Mesothelial cell of epicardium (in vitro differentiated cells): ENCODE measurements around the gene SLC44A3. TPM values are rescaled to one million over a fixed set of nuclear protein-coding genes. Genes with fewer than 3 reads are reported as not detected.
"Not testable (repeated sequence)": the region's sequence is repeated elsewhere in the genome, so short reads cannot be mapped to it uniquely, and the experiment has no call there.

ENCODE experiments used
- DNase-seq, 2 experiments: peaks; one replicate each; pipeline ENCODE4 v3.0.0; 2021; ENCODE audit warnings: low spot score in 2 of 2; ENCODE audit not compliant: unreplicated experiment in 2 of 2
- H3K27ac Mint-ChIP-seq: 2 replicates; pipeline ENCODE4 v1.8.0; 2021; ENCODE audit warnings: mixed read lengths
- H3K27me3 Mint-ChIP-seq: 2 replicates; pipeline ENCODE4 v1.8.0; 2021; ENCODE audit warnings: low read depth, mixed read lengths
- H3K36me3 Mint-ChIP-seq: 2 replicates; pipeline ENCODE4 v1.8.0; 2021; ENCODE audit warnings: mixed read lengths
- H3K4me1 Mint-ChIP-seq: 2 replicates; pipeline ENCODE4 v1.8.0; 2021; ENCODE audit warnings: mixed read lengths
- H3K4me3 Mint-ChIP-seq: 2 replicates; pipeline ENCODE4 v1.8.0; 2021; ENCODE audit warnings: mild to moderate bottlenecking, moderate library complexity, mixed read lengths
- H3K9me3 Mint-ChIP-seq: 2 replicates; pipeline ENCODE4 v1.8.0; 2021; ENCODE audit warnings: mixed read lengths
- CTCF ChIP-seq: fragments of 200-600 bp; sonication (generic); IDR thresholded peaks from one replicate; pipeline ENCODE4 v1.5.0; 2021; ENCODE audit warnings: antibody characterized with exemption; ENCODE audit not compliant: unreplicated experiment
- total RNA-seq: library from RNA; stranded (reverse); gene quantifications from 3 replicates; pipeline ENCODE4 v1.2.1, GENCODE V29; 2021

Gene SLC44A3
- total RNA-seq, 1 donor from 2014 or later = 9.2 TPM

- DNase-seq = no peak
- Mint-ChIP-seq H3K27ac (no peak overlapping the region), H3K4me3 (no peak overlapping the region), H3K27me3 (no peaks in the 10 kb centered on the region), H3K36me3 (peaks cover 20% of the 10 kb centered on the region), H3K9me3 (peaks cover 3% of the 10 kb centered on the region), H3K4me1 (peaks cover 10% of the 10 kb centered on the region)
- TF ChIP-seq CTCF = no peak
Observed at GRCh38 chr1:94827434-94827833, 7.3 kb downstream of the SLC44A3 start.

GRCh38 chr1:94828251-94828650 is 8.1 kb downstream of the SLC44A3 start:
- Mint-ChIP-seq H3K4me3 (no peak overlapping the region), H3K27ac (no peak overlapping the region), H3K36me3 (peaks cover 20% of the 10 kb centered on the region), H3K4me1 (peaks cover 8% of the 10 kb centered on the region), H3K9me3 (peaks cover 3% of the 10 kb centered on the region), H3K27me3 (no peaks in the 10 kb centered on the region)
- DNase-seq = no peak
- no peak for TF ChIP-seq CTCF

- Mint-ChIP-seq H3K4me1 (no peaks in the 10 kb centered on the region), H3K4me3 (no peak overlapping the region), H3K36me3 (peaks cover 17% of the 10 kb centered on the region), H3K27ac (no peak overlapping the region), H3K9me3 (peaks cover 3% of the 10 kb centered on the region), H3K27me3 (no peaks in the 10 kb centered on the region)
- DNase-seq = no peak
- TF ChIP-seq CTCF = no peak
Observed at GRCh38 chr1:94831641-94832040, 11.5 kb downstream of the SLC44A3 start.

DNA sequence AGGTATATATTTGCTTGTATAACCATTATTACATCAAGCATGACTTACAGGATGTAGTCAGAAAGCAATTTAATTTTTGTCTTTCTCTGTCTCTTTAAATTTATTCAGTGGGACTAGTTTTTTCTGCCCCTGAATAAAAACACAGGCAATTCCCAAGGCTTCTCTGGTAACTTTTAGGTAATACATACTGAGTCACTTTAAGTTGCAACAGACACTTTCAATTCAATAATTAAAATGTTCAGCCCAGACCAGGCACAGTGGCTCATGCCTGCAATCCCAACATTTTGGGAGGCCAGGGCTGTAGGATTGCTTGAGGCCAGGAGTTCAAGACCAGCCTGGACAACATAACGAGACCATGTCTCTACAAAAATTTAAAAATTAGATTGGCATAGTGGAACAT is 12.3 kb downstream of the SLC44A3 start:
- Mint-ChIP-seq H3K27me3 (no peaks in the 10 kb centered on the region), H3K36me3 (peaks cover 16% of the 10 kb centered on the region), H3K4me3 (no peak overlapping the region), H3K9me3 (peaks cover 3% of the 10 kb centered on the region), H3K4me1 (no peaks in the 10 kb centered on the region), H3K27ac (no peak overlapping the region)
- TF ChIP-seq CTCF = no peak
- DNase-seq = no peak

GRCh38 chr1:94832931-94833585 is 12.9 kb downstream of the SLC44A3 start:
- Mint-ChIP-seq H3K4me1 (no peaks in the 10 kb centered on the region), H3K36me3 (peaks cover 10% of the 10 kb centered on the region), H3K27ac (no peak overlapping the region), H3K9me3 (peaks cover 3% of the 10 kb centered on the region), H3K27me3 (no peaks in the 10 kb centered on the region), H3K4me3 (no peak overlapping the region)
- no peak for DNase-seq
- no peak for TF ChIP-seq CTCF

- no peaks in the 10 kb centered on the region for H3K9me3 Mint-ChIP-seq
- H3K4me3 Mint-ChIP-seq = no peak overlapping the region
- H3K27ac Mint-ChIP-seq = no peak overlapping the region
- H3K4me1 Mint-ChIP-seq = no peaks in the 10 kb centered on the region
- peaks cover 3% of the 10 kb centered on the region for H3K36me3 Mint-ChIP-seq
- DNase-seq = no peak
- no peaks in the 10 kb centered on the region for H3K27me3 Mint-ChIP-seq
- no peak for TF ChIP-seq CTCF
Observed at GRCh38 chr1:94836891-94837290, 16.7 kb downstream of the SLC44A3 start.

DNA sequence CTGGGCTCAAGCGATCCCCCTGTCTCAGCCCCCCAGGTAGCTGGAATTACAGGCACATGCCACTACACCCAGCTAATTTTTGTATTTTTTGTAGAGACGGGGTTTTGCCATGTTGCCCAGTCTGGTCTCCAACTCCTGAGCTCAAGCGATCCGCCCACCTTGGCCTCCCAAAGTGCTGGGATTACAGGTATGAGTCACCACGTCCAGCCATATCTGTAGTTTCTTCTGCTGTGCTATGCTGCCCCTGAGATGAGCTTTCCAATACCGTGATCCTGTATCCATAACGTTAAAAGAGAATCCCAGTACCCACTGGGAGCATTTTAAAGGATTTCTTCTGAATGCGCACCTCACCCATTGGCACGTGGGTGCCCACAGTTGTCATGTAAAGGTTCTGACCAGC is 20.2 kb downstream of the SLC44A3 start:
- not testable (repeated sequence) for H3K36me3 Mint-ChIP-seq, H3K4me3 Mint-ChIP-seq, H3K9me3 Mint-ChIP-seq, DNase-seq, H3K27ac Mint-ChIP-seq, H3K27me3 Mint-ChIP-seq, H3K4me1 Mint-ChIP-seq
